GM18511 (cell line): ENCODE measurements around the gene ACTA1.
A peak's percentile ranks its signal among the peaks of the same experiment; 100 is the strongest.
"Not testable (repeated sequence)": the region's sequence is repeated elsewhere in the genome, so short reads cannot be mapped to it uniquely, and the experiment has no call there.

ENCODE experiments used
- ATAC-seq: cut with Tn5 transposase; IDR thresholded peaks from one replicate; pipeline ENCODE4 v1.9.1; 2021; ENCODE audit warnings: mild to moderate bottlenecking, moderate library complexity; ENCODE audit not compliant: unreplicated experiment

ACTA1 gene

DNA sequence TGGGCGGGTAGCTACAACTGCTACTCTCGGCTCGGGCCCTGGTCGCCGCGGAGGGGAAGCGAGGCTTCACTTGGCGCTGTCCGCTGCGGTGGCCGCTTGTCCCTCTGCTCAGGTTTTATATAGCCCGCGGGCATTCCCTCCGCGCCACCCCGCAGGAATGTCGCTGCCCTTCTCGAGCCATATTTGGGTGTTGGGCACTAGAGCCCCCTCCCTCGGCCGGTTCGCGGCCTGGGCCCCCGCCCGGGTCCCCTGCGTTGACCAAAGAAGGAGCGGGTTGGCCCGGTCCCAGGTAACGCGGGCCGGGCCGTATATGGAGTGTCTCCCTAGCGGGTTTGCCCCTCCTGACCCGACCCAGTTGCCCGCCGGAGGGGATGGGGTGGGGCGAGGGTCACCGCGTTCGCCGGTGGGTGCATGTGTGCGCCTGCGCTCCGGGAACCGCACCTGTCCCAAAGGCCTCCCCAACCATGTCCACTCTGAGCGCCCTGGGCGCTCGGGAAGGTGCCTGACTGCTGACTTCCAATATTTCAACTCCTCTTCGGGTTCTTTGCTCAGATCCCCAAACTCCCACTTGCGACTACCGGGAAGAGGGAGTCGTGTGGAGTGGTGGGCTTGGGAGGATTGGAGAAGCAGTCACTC lies at the start of gene ACTA1:
Gene ACTA1, minus strand, starts transcription at position 90 of the 636 bp plus-strand sequence. CDS start 979 bp downstream, outside the sequence.
- ATAC-seq, result no peak

GRCh38 chr1:229482511-229482910 lies 48.6 kb upstream of the ACTA1 start:
- no peak for ATAC-seq

DNA sequence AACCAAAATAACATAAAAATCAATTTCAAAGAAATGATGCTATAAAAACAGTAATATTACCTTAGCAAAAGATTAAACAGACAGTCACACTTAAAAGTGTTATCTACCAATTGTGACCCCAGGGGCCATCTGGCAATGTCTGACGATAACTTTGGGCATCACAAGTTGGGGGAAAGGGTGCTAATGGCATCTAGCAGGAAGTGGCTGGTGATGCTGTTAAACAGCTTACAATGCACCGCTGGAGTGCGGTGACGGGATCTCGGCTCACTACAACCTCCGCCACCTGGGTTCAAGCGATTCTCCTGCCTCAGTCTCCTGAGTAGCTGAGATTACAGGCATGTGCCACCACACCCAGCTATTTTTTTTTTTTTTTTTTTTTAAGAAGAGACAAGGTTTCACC lies 46.6 kb upstream of the ACTA1 start:
- no peak for ATAC-seq

DNA sequence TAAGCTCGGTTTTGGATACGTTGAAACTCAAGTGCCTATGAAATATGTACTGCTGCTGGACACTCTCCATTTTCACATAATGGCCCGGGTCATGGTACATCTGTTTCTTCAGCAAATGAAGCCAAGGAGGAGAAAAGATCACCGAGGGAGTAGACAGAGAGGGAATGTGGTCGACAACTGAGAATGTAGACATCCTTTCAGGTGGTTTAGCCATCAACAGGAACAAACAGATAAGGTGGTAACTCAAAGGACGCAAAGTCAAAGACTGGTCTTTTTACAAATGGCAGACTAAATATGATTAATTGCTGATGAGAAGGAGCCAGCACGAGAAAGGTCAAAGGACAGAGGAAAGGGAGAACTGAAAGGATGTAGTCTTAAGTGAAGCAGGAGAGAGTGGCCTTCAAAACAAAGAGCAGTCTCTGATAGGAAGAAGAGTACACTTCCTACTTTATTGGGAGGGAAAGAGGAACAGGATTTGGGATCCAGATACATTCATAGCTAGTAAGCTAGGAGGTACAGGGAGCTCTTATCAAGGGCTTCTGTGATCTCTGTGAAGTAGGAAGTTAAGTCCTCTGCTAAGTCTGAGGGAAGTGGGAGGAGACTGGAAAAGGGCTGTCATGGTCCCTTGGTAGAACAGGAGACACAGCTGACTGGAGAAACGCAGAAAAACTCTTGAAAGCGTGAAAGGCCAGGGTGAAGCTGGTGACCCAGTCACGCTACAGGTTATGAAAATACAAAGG lies 45.9 kb upstream of the ACTA1 start:
- peak; percentile 84 for ATAC-seq

GRCh38 chr1:229478852-229479251 lies 45.0 kb upstream of the ACTA1 start:
- peak; percentile 73 for ATAC-seq

DNA sequence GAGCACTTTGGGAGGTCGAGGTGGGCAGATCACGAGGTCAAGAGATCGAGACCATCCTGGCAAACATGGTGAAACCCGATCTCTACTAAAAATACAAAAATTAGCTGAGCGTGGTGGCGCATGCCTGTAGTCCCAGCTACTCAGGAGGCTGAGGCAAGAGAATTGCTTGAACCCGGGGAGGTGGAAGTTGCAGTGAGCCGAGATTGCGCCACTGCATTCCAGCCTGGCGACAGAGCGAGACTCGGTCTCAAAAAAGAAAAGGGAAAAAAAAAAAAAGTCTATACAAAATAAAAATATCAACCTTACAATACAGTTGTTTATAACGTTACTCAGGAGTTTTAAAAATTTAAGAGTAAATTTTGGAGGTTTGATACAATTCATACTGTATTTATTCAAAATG lies 42.0 kb upstream of the ACTA1 start:
- not testable (repeated sequence) for ATAC-seq

- ATAC-seq, result no peak
These were observed 40.6 kb upstream of the ACTA1 start for GRCh38 chr1:229474509-229474908.

DNA sequence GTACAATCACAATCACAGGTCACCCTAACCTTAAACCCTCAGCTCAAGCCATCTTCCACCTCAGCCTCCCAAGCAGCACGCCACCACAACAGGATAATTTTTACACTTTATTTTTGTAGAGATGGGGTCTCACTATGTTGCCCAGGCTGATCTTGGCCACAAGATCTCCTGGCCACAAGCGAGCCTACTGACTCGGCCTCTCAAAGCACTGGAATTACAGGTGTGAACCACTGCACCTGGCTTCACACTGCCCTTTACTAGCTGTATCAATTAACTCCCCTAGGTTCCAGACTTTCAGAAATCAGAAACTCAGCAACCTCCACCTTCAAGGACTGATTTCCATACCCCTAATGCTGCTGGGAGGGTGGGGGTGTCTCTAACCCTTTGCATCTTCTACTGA lies 37.3 kb upstream of the ACTA1 start:
- no peak for ATAC-seq

DNA sequence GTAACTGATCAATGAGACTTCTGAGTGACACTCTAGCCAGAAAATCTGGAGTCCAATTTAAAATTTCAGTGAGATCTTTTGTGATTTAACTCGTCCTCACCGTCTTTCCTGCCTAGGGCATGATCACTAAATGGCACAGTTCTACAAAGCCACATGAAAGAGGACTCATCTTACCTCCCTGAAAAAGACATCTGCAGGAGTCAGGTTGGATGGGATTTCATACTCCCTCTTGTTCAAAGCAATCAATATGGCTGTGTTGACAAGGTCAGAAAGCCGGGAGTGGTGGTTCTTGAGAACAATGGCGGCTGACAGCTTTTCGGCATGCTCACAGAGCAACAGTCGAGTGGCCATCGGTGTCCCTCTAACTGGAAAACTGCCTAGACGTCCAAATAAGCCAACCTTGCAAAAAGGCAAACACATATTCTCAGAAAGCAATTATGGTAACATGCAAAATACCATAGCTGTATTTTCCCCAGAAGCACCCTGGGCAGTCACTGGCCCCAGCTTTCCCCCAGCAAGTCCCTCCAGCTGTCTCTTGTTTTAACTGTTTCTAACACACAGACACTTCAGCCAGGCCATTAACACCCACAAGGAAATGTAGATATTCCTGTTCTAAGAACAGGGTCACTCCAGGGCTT lies 36.6 kb upstream of the ACTA1 start:
- no peak for ATAC-seq

GRCh38 chr1:229466887-229467286 lies 33.0 kb upstream of the ACTA1 start:
- no peak for ATAC-seq

- no peak for ATAC-seq
These were observed 30.8 kb upstream of the ACTA1 start for GRCh38 chr1:229464672-229465071.

GRCh38 chr1:229461032-229461668 lies 27.3 kb upstream of the ACTA1 start:
- no peak for ATAC-seq

- no peak for ATAC-seq
These were observed 25.9 kb upstream of the ACTA1 start for GRCh38 chr1:229459815-229460214.

GRCh38 chr1:229457436-229457835 lies 23.5 kb upstream of the ACTA1 start:
- ATAC-seq, result no peak

GRCh38 chr1:229456016-229456415 lies 22.1 kb upstream of the ACTA1 start:
- ATAC-seq, result no peak

DNA sequence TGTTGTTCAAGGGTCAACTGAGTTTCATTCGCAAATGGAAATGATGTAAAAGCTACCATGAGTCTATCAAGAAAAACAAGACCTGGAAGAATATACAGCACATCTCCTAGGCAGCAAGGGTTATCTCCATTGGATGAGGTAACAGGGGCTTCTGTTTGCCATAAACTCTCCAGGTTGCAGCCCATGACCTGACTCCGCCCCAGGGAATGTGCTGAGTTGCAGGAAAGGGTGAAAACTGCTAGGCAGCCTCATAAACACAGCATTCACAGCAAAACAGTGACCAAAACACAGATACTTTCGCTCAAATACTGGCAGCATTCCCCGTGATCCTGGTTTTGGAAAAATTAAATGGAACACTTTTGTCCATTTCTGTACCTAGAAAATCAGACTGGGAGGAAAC lies 20.2 kb upstream of the ACTA1 start:
- ATAC-seq, result no peak

GRCh38 chr1:229452956-229453801 lies 19.3 kb upstream of the ACTA1 start:
- no peak for ATAC-seq

GRCh38 chr1:229448845-229449244 lies 15.0 kb upstream of the ACTA1 start:
- no peak for ATAC-seq

DNA sequence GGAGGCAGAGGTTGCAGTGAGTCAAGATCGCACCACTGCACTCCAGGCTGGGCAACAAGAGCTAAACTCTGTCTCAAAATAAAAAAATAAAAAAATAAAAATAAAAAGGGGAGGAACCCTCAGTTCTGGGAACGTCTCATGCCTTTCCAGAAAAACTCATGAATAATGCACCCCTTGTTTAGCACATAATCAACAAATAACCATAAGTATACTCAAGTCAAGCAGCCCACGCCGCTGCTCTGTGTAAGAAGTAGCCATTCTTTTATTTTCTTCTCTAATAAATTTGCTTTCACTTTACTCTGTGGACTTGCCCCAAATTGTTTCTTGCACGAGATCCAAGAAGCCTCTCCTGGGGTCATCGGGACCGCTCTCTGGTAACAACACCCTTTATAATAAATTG lies 14.5 kb upstream of the ACTA1 start:
- ATAC-seq, result no peak

DNA sequence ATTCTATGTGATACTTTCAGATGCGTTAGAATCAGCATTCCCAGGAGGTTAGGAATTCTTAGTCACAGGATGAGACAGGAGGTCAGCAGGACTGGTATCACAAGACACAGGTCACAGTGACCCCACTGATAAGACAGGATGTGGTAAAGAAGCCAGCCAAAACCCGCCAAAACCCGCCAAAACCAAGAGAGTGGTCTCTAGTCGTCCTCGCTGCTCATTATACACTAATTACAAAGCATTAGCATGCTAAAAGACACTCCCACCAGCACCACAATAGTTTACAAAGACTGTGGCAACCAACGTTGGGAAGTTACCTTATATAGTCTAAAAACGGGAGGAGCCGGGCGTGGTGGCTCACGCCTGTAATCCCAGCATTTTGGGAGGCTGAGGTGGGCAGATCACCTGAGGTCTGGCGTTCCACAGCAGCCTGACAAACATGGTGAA lies 13.9 kb upstream of the ACTA1 start:
- ATAC-seq, result no peak

DNA sequence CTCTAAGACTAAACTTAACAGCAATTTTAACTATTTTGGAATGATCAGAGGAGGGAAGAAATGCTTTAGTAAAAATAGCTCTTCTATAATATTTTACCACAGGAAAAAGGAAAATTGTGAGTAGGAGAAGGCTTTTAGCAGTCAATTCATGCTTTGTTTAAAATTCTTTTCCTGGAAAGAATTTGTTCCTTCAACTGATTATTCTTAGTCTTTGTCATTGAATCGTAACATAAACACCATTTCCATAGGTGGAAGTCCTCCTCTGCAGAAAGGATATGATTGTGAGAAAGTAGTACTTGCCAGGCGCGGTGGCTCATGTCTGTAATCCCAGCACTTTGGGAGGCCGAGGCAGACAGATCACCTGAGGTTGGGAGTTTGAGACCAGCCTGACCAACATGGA lies 11.9 kb upstream of the ACTA1 start:
- no peak for ATAC-seq
